ENCODE measurements around the gene HFE.

DNA sequence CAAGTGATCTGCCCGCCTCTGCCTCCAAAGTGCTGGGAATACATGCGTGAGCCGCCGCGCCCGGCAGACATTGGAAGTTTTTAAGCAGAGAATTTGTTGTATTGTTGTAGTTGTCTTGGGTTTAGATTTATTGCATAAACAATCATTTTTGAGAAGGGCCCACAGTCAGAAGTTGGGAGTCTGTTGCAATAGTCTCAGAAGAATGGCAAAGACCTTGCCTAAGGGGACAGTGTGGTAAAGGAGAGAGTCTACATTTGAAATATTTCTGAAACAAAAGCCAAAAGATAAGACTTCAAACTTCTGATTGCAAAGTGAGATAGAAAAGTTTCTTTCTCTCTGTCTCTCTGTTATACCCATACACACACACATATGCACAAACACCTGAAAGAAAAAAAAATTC is 22.5 kb downstream of the HFE start:
- TF ChIP-seq CTCF (IDR thresholded peaks at IDR 0.05) (no peak), POLR2A (IDR thresholded peaks at IDR 0.05) (no peak), POLR2AphosphoS5 (IDR thresholded peaks at IDR 0.05) (no peak)

Data from prostate gland (tissue), 2 donors.